ENCODE data around the gene SPHKAP. TPM values are rescaled to one million over a fixed set of nuclear protein-coding genes. Genes with fewer than 3 reads are reported as not detected.

The SPHKAP gene
- polyA plus RNA-seq, 1 of the 3 experiments (the other 2 are of a cell fraction), result not detected

DNA sequence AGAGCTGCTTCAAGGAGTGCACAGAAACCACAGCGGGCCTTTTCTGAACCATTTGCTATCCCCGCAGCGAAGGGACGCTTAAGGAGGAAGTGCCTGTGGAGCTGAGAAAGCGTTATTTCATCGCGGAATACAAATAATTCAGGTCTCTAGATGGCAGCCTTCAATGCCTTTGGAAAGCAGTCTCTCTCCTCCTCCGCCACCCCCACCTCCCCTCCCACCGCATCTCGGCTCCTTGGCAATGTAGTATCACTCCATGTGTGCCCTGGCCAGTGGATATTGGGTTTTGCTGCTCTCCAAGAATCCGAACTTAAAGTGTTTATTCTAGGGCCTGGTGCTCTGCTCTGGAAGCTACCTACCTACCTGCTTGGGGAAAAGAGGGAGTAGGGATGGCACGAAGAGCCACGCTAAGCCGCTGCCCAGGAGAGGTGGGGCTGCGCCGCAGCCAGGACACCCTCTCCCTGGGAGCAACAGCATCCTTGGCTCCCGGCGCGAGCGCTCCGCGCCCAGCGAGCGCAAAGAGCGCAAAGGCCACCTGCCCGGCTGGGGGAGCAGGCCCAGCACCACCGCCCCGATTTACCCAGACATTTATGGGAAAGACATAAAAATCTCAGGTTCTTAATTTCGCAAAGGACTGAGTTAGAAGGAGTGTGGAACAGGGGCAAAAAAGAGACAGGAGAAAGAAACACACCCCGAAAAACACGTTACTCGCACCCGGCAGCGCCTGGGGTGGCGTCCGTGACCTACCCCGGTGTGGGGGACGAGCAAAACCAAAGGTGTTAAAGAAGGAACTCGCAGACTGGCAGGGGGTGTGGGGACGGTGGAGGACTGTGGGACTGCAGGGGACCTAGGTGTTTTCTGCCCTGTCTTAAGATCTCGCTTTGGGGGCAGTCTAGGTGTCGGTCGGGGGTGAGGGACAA, 1.0 kb downstream of the SPHKAP start:
- no peak for TF ChIP-seq FOSL2 (IDR thresholded peaks at IDR 0.05; ENCODE audit: borderline replicate concordance, low read depth)
- no peak for TF ChIP-seq RFX5 (IDR thresholded peaks at IDR 0.05; ENCODE audit: low read length)
- no peak for TF ChIP-seq RXRA (IDR thresholded peaks at IDR 0.05; ENCODE audit: borderline replicate concordance, low read depth)
- no peak for TF ChIP-seq GABPA (IDR thresholded peaks at IDR 0.05; ENCODE audit: low read depth)
- TF ChIP-seq JUND (IDR thresholded peaks at IDR 0.05), result no peak
- TF ChIP-seq, protein P1, sequence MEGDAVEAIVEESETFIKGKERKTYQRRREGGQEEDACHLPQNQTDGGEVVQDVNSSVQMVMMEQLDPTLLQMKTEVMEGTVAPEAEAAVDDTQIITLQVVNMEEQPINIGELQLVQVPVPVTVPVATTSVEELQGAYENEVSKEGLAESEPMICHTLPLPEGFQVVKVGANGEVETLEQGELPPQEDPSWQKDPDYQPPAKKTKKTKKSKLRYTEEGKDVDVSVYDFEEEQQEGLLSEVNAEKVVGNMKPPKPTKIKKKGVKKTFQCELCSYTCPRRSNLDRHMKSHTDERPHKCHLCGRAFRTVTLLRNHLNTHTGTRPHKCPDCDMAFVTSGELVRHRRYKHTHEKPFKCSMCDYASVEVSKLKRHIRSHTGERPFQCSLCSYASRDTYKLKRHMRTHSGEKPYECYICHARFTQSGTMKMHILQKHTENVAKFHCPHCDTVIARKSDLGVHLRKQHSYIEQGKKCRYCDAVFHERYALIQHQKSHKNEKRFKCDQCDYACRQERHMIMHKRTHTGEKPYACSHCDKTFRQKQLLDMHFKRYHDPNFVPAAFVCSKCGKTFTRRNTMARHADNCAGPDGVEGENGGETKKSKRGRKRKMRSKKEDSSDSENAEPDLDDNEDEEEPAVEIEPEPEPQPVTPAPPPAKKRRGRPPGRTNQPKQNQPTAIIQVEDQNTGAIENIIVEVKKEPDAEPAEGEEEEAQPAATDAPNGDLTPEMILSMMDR (IDR thresholded peaks at IDR 0.05), result no peak
- TF ChIP-seq SMC3 (IDR thresholded peaks at IDR 0.05; ENCODE audit: low read depth, low read length), result no peak
- TF ChIP-seq TEAD4 (IDR thresholded peaks at IDR 0.05; ENCODE audit: borderline replicate concordance, insufficient read depth), result no peak
- no peak for TF ChIP-seq MXI1 (IDR thresholded peaks at IDR 0.05; ENCODE audit: low read depth, low read length)
- TF ChIP-seq NFIC (IDR thresholded peaks at IDR 0.05; ENCODE audit: borderline replicate concordance), result no peak
- TF ChIP-seq CHD2 (IDR thresholded peaks at IDR 0.05; ENCODE audit: low read length, partially characterized antibody), result no peak
- TF ChIP-seq, protein P2, sequence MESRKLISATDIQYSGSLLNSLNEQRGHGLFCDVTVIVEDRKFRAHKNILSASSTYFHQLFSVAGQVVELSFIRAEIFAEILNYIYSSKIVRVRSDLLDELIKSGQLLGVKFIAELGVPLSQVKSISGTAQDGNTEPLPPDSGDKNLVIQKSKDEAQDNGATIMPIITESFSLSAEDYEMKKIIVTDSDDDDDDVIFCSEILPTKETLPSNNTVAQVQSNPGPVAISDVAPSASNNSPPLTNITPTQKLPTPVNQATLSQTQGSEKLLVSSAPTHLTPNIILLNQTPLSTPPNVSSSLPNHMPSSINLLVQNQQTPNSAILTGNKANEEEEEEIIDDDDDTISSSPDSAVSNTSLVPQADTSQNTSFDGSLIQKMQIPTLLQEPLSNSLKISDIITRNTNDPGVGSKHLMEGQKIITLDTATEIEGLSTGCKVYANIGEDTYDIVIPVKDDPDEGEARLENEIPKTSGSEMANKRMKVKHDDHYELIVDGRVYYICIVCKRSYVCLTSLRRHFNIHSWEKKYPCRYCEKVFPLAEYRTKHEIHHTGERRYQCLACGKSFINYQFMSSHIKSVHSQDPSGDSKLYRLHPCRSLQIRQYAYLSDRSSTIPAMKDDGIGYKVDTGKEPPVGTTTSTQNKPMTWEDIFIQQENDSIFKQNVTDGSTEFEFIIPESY (IDR thresholded peaks at IDR 0.05; ENCODE audit: borderline replicate concordance, low read depth), result no peak
- no peak for TF ChIP-seq NRF1 (IDR thresholded peaks at IDR 0.05; ENCODE audit: low read depth, low read length)
- no peak for TF ChIP-seq EP300 (IDR thresholded peaks at IDR 0.05; ENCODE audit: borderline replicate concordance in 1 of 2, low read depth in 1 of 2, low read length in 1 of 2)
- TF ChIP-seq, protein P3, sequence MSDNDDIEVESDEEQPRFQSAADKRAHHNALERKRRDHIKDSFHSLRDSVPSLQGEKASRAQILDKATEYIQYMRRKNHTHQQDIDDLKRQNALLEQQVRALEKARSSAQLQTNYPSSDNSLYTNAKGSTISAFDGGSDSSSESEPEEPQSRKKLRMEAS (IDR thresholded peaks at IDR 0.05; ENCODE audit: low read depth), result no peak
- H3K36me3 ChIP-seq (replicated peaks in 1 of 2; ENCODE audit: control insufficient read depth in 1 of 2, insufficient read depth in 2 of 2, low read length in 1 of 2), result no peaks in the 10 kb centered on the region
- no peaks in the 10 kb centered on the region for H3K79me2 ChIP-seq (ENCODE audit: insufficient read depth)
- no peaks in the 10 kb centered on the region; the same call in 1 of the 2 replicates for H3K27me3 ChIP-seq (ENCODE audit: insufficient read depth)
- no peaks in the 10 kb centered on the region for H3K4me1 ChIP-seq (ENCODE audit: control insufficient read depth in 1 of 2, insufficient read depth in 2 of 2, low read depth in 1 of 2, low read length in 1 of 2)
- no peak overlapping the region for H3K27ac ChIP-seq (ENCODE audit: low read depth in 2 of 2, low read length in 1 of 2)
- ChIA-PET CTCF (no interaction called here), POLR2A (no interaction called here)
- no peaks in the 10 kb centered on the region for H4K20me1 ChIP-seq (ENCODE audit: insufficient read depth)
- no peak overlapping the region for H2AFZ ChIP-seq (ENCODE audit: low read depth)
- WGBS (ENCODE audit: low lambda C conversion rate), result 10% methylated on average over 41 of the region's 43 CpGs
- no peak overlapping the region for H3K4me3 ChIP-seq (ENCODE audit: low read depth in 2 of 2, low read length in 1 of 2)
- H3K9me3 ChIP-seq, result 0 out of 2 replicates have a peak, but pooled peaks cover 4% of the 10 kb centered on the region
- DNase-seq, result peak; percentile 7
- H3K9ac ChIP-seq, result no peak overlapping the region
- H3K4me2 ChIP-seq, result no peak overlapping the region
- no peaks in the 10 kb centered on the region for H3K9me2 ChIP-seq
- H3F3A ChIP-seq (replicated peaks; ENCODE audit: insufficient read depth), result no peaks in the 10 kb centered on the region
